Skin epidermis (tissue), 12 donors: ENCODE data around the gene TET2.

Experiments used
- H3K27ac ChIP-seq, 21 experiments: fragments of 200-600 bp; sonication (generic) in 11 of 21; one replicate each; pipeline ENCODE4 v1.5.0; 2020; ENCODE audit warnings: mild to moderate bottlenecking in 3 of 21, inconsistent platforms in 2 of 21, moderate library complexity in 2 of 21
- H3K4me3 ChIP-seq, 7 experiments: fragments of 200-600 bp; sonication (generic) in 2 of 7; one replicate each; pipeline ENCODE4 v1.5.0; 2020; ENCODE audit warnings: inconsistent platforms in 2 of 7, mild to moderate bottlenecking in 2 of 7, moderate library complexity in 1 of 7

The TET2 gene

GRCh38 chr4:105210916-105211315 lies 64.2 kb downstream of the TET2 start:
- Histone ChIP-seq H3K27ac (peak overlapping the region in 1 of 21 experiments; percentile 11), H3K4me3 (no peak overlapping the region)

- no peak overlapping the region for H3K4me3 ChIP-seq
- peak overlapping the region in 1 of 21 experiments; percentile 23 for H3K27ac ChIP-seq
These were observed 69.1 kb downstream of the TET2 start for GRCh38 chr4:105215609-105216313.

- H3K27ac ChIP-seq: no peak overlapping the region
These were observed 78.8 kb downstream of the TET2 start for GRCh38 chr4:105225500-105225899.

GRCh38 chr4:105227054-105227453 lies 80.4 kb downstream of the TET2 start:
- H3K4me3 ChIP-seq: no peak overlapping the region
- H3K27ac ChIP-seq: no peak overlapping the region

More at GRCh38 chr4:105225500-105225899, 78.8 kb downstream of the TET2 start:
- H3K4me3 ChIP-seq: no peak overlapping the region

GRCh38 chr4:105230287-105230686 lies 83.6 kb downstream of the TET2 start:
- Histone ChIP-seq H3K4me3 (no peak overlapping the region), H3K27ac (no peak overlapping the region)

- no peak overlapping the region for H3K4me3 ChIP-seq
- no peak overlapping the region for H3K27ac ChIP-seq
These were observed 85.7 kb downstream of the TET2 start for GRCh38 chr4:105232374-105232773.

- Histone ChIP-seq H3K4me3 (no peak overlapping the region), H3K27ac (no peak overlapping the region)
These were observed 87.9 kb downstream of the TET2 start for GRCh38 chr4:105234582-105234981.

- Histone ChIP-seq H3K27ac (no peak overlapping the region), H3K4me3 (no peak overlapping the region)
These were observed 89.7 kb downstream of the TET2 start for GRCh38 chr4:105236202-105236915.

GRCh38 chr4:105236916-105237311 lies 90.2 kb downstream of the TET2 start:
- no peak overlapping the region for H3K4me3 ChIP-seq
- H3K27ac ChIP-seq: no peak overlapping the region

- Histone ChIP-seq H3K4me3 (no peak overlapping the region), H3K27ac (no peak overlapping the region)
These were observed 93.4 kb downstream of the TET2 start for GRCh38 chr4:105240037-105240436.

GRCh38 chr4:105241451-105241850 lies 94.8 kb downstream of the TET2 start:
- no peak overlapping the region for H3K4me3 ChIP-seq
- no peak overlapping the region for H3K27ac ChIP-seq

- H3K27ac ChIP-seq: no peak overlapping the region
- H3K4me3 ChIP-seq: no peak overlapping the region
These were observed 96.8 kb downstream of the TET2 start for GRCh38 chr4:105243446-105243845.

- Histone ChIP-seq H3K4me3 (no peak overlapping the region), H3K27ac (no peak overlapping the region)
These were observed 100.0 kb downstream of the TET2 start for GRCh38 chr4:105246712-105247111.

GRCh38 chr4:105248613-105249012 lies 101.9 kb downstream of the TET2 start:
- no peak overlapping the region for H3K27ac ChIP-seq

GRCh38 chr4:105257817-105258495 lies 111.3 kb downstream of the TET2 start:
- no peak overlapping the region for H3K4me3 ChIP-seq
- H3K27ac ChIP-seq: no peak overlapping the region

More at GRCh38 chr4:105248613-105249012, 101.9 kb downstream of the TET2 start:
- H3K4me3 ChIP-seq: no peak overlapping the region

GRCh38 chr4:105265689-105266088 lies 119.0 kb downstream of the TET2 start:
- H3K4me3 ChIP-seq: no peak overlapping the region
- H3K27ac ChIP-seq: no peak overlapping the region

GRCh38 chr4:105267280-105267679 lies 120.6 kb downstream of the TET2 start:
- no peak overlapping the region for H3K4me3 ChIP-seq

GRCh38 chr4:105272002-105272401 lies 125.3 kb downstream of the TET2 start:
- no peak overlapping the region for H3K27ac ChIP-seq

More at GRCh38 chr4:105267280-105267679, 120.6 kb downstream of the TET2 start:
- H3K27ac ChIP-seq: no peak overlapping the region

GRCh38 chr4:105273230-105273629 lies 126.6 kb downstream of the TET2 start:
- Histone ChIP-seq H3K4me3 (no peak overlapping the region), H3K27ac (no peak overlapping the region)

More at GRCh38 chr4:105272002-105272401, 125.3 kb downstream of the TET2 start:
- H3K4me3 ChIP-seq: no peak overlapping the region

- no peak overlapping the region for H3K27ac ChIP-seq
- no peak overlapping the region for H3K4me3 ChIP-seq
These were observed 127.4 kb downstream of the TET2 start for GRCh38 chr4:105274090-105274489.

GRCh38 chr4:105274504-105274903 lies 127.8 kb downstream of the TET2 start:
- no peak overlapping the region for H3K4me3 ChIP-seq
- H3K27ac ChIP-seq: no peak overlapping the region
